HG03139 (cell line): Measurements from ENCODE around the gene SYP.
"Not testable (repeated sequence)": the region's sequence is repeated elsewhere in the genome, so short reads cannot be mapped to it uniquely, and the experiment has no call there.

Source experiments
- ATAC-seq: cut with Tn5 transposase; IDR thresholded peaks from one replicate; pipeline ENCODE4 v1.9.1; 2021; ENCODE audit not compliant: unreplicated experiment

Gene SYP

GRCh38 chrX:49142264-49142663 lies 57.7 kb downstream of the SYP start:
- ATAC-seq, result not testable (repeated sequence)

DNA sequence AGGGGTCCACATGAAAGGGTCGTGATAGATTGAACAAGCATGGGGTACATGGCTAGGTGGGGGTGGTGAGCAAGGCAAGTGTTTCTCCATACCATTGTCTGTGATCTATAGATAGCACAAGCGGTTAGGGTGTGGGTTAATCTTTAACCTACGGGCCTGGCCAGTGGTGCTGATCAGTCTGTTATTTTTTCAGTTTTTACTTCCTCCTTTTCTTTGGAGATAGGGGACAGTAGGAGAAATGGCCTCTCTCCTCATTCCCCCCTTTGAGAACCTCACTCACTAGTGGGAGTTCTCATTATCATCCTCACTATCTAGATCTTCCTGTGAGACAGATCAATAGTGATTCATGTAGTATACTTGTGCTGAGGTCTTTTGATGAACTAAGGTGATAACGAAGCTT lies 60.3 kb downstream of the SYP start:
- ATAC-seq, result no peak
